Kidney (tissue), 14 donors: Measurements from ENCODE around the gene NUDT22. TPM values are rescaled to one million over a fixed set of nuclear protein-coding genes. Genes with fewer than 3 reads are reported as not detected.

ENCODE experiments used
- DNase-seq, 5 donors: peaks; one replicate each; pipeline ENCODE4 v3.0.0-alpha.2; 2013 to 2020
- FAIRE-seq: peaks from 2 replicates; lab custom pipeline; 2012; peaks lifted over from hg19 to GRCh38; lab: Jason Lieb, UNC
- H3K27ac ChIP-seq, 2 donors: one replicate each; pipeline ENCODE4 v1.7.0; 2013; ENCODE audit warnings: low read depth in 2 of 2, low read length in 2 of 2, inconsistent platforms in 1 of 2
- H3K27me3 ChIP-seq: one replicate; pipeline ENCODE4 v1.7.1; 2013; ENCODE audit warnings: low read length, inconsistent platforms; ENCODE audit not compliant: control insufficient read depth, insufficient read depth
- H3K36me3 ChIP-seq, 3 donors: one replicate each; pipeline versions ENCODE4 v1.7.0 to v1.7.1; 2013; ENCODE audit warnings: low read length in 3 of 3, control low read depth in 1 of 3, inconsistent platforms in 1 of 3; ENCODE audit not compliant: insufficient read depth in 3 of 3, control insufficient read depth in 2 of 3
- H3K4me1 ChIP-seq, 3 donors: one replicate each; pipeline versions ENCODE4 v1.7.0 to v1.7.1; 2013; ENCODE audit warnings: low read length in 3 of 3, inconsistent platforms in 1 of 3, low read depth in 1 of 3; ENCODE audit not compliant: control insufficient read depth in 2 of 3, insufficient read depth in 2 of 3
- H3K4me3 ChIP-seq, 3 donors: one replicate each; pipeline versions ENCODE4 v1.7.0 to v1.8.1; 2013; ENCODE audit warnings: low read length in 3 of 3, control low read depth in 1 of 3, inconsistent platforms in 1 of 3
- H3K9ac ChIP-seq, 3 donors: one replicate each; pipeline versions ENCODE4 v1.7.0 to v1.7.1; 2013; ENCODE audit warnings: low read length in 3 of 3, control low read depth in 1 of 3, inconsistent platforms in 1 of 3
- H3K9me3 ChIP-seq, 3 donors: one replicate each; pipeline versions ENCODE4 v1.7.0 to v1.7.1; 2013; ENCODE audit warnings: low read length in 3 of 3, control low read depth in 1 of 3, inconsistent platforms in 1 of 3; ENCODE audit not compliant: control insufficient read depth in 2 of 3, insufficient read depth in 1 of 3
- intact Hi-C: fragments of 100-400 bp; cut with DNase I; formaldehyde crosslinking; loops from one replicate; pipeline ENCODE4 v1.11.1; 2022
- polyA plus RNA-seq: library from polyadenylated mRNA; stranded (reverse); fragments of 350-450 nt; fragmentation: Illumina TruSeq; extraction: RNeasy Lipid Tissue Mini Kit (QIAGEN cat#74804); gene quantifications from one replicate; pipeline ENCODE4 v1.2.3, GENCODE V29; 2014; ENCODE audit warnings: low read depth, low replicate concordance; ENCODE audit not compliant: insufficient read depth
- total RNA-seq: library from RNA; stranded (reverse); fragmentation: NEBNext Ultra II Directional; extraction: Animal tissue kit (Norgen Biotek cat#: 25700); gene quantifications from one replicate; pipeline ENCODE4 v1.2.1, GENCODE V29; 2021
- TF ChIP-seq, protein P1 (sequence below): IDR thresholded peaks from 3 replicates; pipeline ENCODE4 v1.5.1; 2012; ENCODE audit warnings: mild to moderate bottlenecking, moderate library complexity, borderline replicate concordance; ENCODE audit not compliant: insufficient read depth; ENCODE audit errors: extremely low read depth
- donor health status: control.
- donor health status: control.
- donor health status: control.
- donor health status: control.
- donor health status: control.
- donor health status: DM: yes; HTN: yes; CAD: no.
- donor health status: Normal renal cell carcinoma (clear cell type).

Gene NUDT22
- total and polyA plus RNA-seq, 2 donors from 2014 or later: 64.5 to 150 TPM

DNA sequence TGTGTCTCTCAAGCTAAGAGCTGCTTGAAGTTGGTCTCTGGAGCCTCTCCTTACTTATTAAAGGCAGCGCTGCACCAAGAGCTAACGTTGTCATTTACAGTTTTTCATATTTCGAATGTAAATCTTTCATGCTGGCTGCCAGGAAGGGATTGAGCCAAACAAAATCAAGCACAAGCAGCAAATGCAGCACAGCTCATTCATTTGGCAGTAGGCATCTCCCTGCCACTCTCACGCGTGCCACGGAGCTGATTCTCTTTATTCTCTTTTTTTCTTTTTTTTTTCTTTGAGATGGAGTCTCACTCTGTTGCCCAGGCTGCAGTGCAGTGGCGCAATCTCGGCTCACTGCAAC, 6.9 kb downstream of the NUDT22 start:
- Histone ChIP-seq H3K9ac (no peak overlapping the region), H3K27me3 (no peaks in the 10 kb centered on the region), H3K4me1 (peaks cover 0 to 29% (median 27%) of the 10 kb centered on the region in 3 donors), H3K36me3 (peaks cover 0 to 4% (median 1%) of the 10 kb centered on the region in 3 donors), H3K9me3 (no peaks in the 10 kb centered on the region), H3K27ac (peak overlapping the region in 1 of 2 donors; percentile 22), H3K4me3 (no peak overlapping the region)
- FAIRE-seq: no peak
- TF ChIP-seq, protein P1, sequence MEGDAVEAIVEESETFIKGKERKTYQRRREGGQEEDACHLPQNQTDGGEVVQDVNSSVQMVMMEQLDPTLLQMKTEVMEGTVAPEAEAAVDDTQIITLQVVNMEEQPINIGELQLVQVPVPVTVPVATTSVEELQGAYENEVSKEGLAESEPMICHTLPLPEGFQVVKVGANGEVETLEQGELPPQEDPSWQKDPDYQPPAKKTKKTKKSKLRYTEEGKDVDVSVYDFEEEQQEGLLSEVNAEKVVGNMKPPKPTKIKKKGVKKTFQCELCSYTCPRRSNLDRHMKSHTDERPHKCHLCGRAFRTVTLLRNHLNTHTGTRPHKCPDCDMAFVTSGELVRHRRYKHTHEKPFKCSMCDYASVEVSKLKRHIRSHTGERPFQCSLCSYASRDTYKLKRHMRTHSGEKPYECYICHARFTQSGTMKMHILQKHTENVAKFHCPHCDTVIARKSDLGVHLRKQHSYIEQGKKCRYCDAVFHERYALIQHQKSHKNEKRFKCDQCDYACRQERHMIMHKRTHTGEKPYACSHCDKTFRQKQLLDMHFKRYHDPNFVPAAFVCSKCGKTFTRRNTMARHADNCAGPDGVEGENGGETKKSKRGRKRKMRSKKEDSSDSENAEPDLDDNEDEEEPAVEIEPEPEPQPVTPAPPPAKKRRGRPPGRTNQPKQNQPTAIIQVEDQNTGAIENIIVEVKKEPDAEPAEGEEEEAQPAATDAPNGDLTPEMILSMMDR: no peak
- DNase-seq: no peak
- intact Hi-C loops: no loop called here

- FAIRE-seq (no peak), DNase-seq (peak; percentile 67 to 92 (median 84))
- Histone ChIP-seq H3K9me3 (no peaks in the 10 kb centered on the region), H3K9ac (peak within 1 kb of the TSS; percentile 10 to 81 (median 71)), H3K36me3 (peaks cover 0 to 9% (median 8%) of the 10 kb centered on the region in 3 donors), H3K4me1 (peaks cover 0 to 35% (median 31%) of the 10 kb centered on the region in 3 donors), H3K27ac (peak within 1 kb of the TSS; percentile 86), H3K27me3 (no peaks in the 10 kb centered on the region), H3K4me3 (peak within 1 kb of the TSS; percentile 56 to 70 (median 62))
- TF ChIP-seq, protein P1: no peak
- intact Hi-C loops: no loop called here
Measured at GRCh38 chr11:64233913-64234586, 8.0 kb downstream of the NUDT22 start, which contains the start of gene VEGFB. VEGFB (plus strand) TSS chr11:64234584; CDS start chr11:64234834, 250 bp downstream.

- FAIRE-seq (no peak), DNase-seq (peak in 4 of 5 donors; percentile 66 to 84 (median 74))
- H3K27me3 ChIP-seq: no peaks in the 10 kb centered on the region
- peak overlapping the region; percentile 37 to 70 (median 44) for H3K4me3 ChIP-seq
- intact Hi-C loops: no loop called here
- H3K27ac ChIP-seq: peak overlapping the region; percentile 86
- TF ChIP-seq, protein P1: no peak
- H3K9me3 ChIP-seq: no peaks in the 10 kb centered on the region
- peaks cover 0 to 9% (median 8%) of the 10 kb centered on the region in 3 donors for H3K36me3 ChIP-seq
- H3K9ac ChIP-seq: peak overlapping the region in 2 of 3 donors; percentile 4 to 30
- H3K4me1 ChIP-seq: peaks cover 0 to 32% (median 25%) of the 10 kb centered on the region in 3 donors
Measured at GRCh38 chr11:64234647-64235379, 8.7 kb downstream of the NUDT22 start.
